GM23248 (cell line): ENCODE results near the gene GABRB3. TPM values are rescaled to one million over a fixed set of nuclear protein-coding genes. Genes with fewer than 3 reads are reported as not detected.

Source experiments
- DNase-seq: peaks from one replicate; pipeline ENCODE4 v3.0.0-alpha.2; 2015
- H2AFZ ChIP-seq: fragments of 200-600 bp; sonication (generic); 2 replicates; pipeline ENCODE4 v1.6.1; 2016; ENCODE audit warnings: antibody characterized with exemption
- H3F3A ChIP-seq: fragments of 200-600 bp; sonication (generic); 2 replicates; pipeline ENCODE4 v1.6.1; 2016; ENCODE audit warnings: mild to moderate bottlenecking, antibody characterized with exemption, mixed run types; ENCODE audit not compliant: insufficient read depth
- H3K27ac ChIP-seq: fragments of 200-600 bp; sonication (generic); 2 replicates; pipeline ENCODE4 v1.5.1; 2016; ENCODE audit warnings: mild to moderate bottlenecking
- H3K27me3 ChIP-seq: fragments of 200-600 bp; sonication (generic); replicated peaks from 2 replicates; pipeline ENCODE4 v1.6.1; 2016; ENCODE audit warnings: mild to moderate bottlenecking; ENCODE audit not compliant: insufficient read depth
- H3K36me3 ChIP-seq: fragments of 200-600 bp; sonication (generic); 2 replicates; pipeline ENCODE4 v1.6.1; 2016; ENCODE audit warnings: low read depth, mild to moderate bottlenecking
- H3K4me1 ChIP-seq: fragments of 200-600 bp; sonication (generic); 2 replicates; pipeline ENCODE4 v1.6.1; 2016; ENCODE audit warnings: mild to moderate bottlenecking; ENCODE audit not compliant: insufficient read depth
- H3K4me2 ChIP-seq: fragments of 200-600 bp; sonication (generic); one replicate; pipeline ENCODE4 v1.6.1; 2016; ENCODE audit warnings: mild to moderate bottlenecking; ENCODE audit not compliant: unreplicated experiment
- H3K4me3 ChIP-seq: fragments of 200-600 bp; sonication (generic); 2 replicates; pipeline ENCODE4 v1.5.1; 2016; ENCODE audit warnings: mild to moderate bottlenecking
- H3K79me2 ChIP-seq: fragments of 200-600 bp; sonication (generic); 2 replicates; pipeline ENCODE4 v1.6.1; 2016; ENCODE audit warnings: mild to moderate bottlenecking; ENCODE audit not compliant: insufficient read depth
- H3K9ac ChIP-seq: fragments of 200-600 bp; sonication (generic); 2 replicates; pipeline ENCODE4 v1.6.1; 2016; ENCODE audit warnings: mild to moderate bottlenecking
- H3K9me2 ChIP-seq: fragments of 200-600 bp; sonication (generic); 2 replicates; pipeline ENCODE4 v1.6.1; 2016; ENCODE audit warnings: mixed run types, mild to moderate bottlenecking, moderate library complexity; ENCODE audit not compliant: insufficient read depth
- H3K9me3 ChIP-seq: fragments of 200-600 bp; sonication (generic); one replicate; pipeline ENCODE4 v1.6.1; 2017; ENCODE audit warnings: low read depth
- H4K20me1 ChIP-seq: fragments of 200-600 bp; sonication (generic); 2 replicates; pipeline ENCODE4 v1.6.0; 2016; ENCODE audit not compliant: insufficient read depth
- EZH2 ChIP-seq: fragments of 200-600 bp; sonication (generic); IDR thresholded peaks from 2 replicates; pipeline ENCODE4 v1.6.1; 2018; ENCODE audit warnings: antibody characterized with exemption, mild to moderate bottlenecking; ENCODE audit not compliant: insufficient read depth, poor library complexity, severe bottlenecking
- EZH2phosphoT487 ChIP-seq: fragments of 200-600 bp; sonication (generic); IDR thresholded peaks from 2 replicates; pipeline ENCODE4 v1.6.1; 2018; ENCODE audit warnings: antibody characterized with exemption, moderate library complexity, mild to moderate bottlenecking, low read depth; ENCODE audit not compliant: insufficient read depth
- WGBS, 2 experiments: methylation state at CpG; one replicate each; pipeline ENCODE4 v1.1.6; 2015 to 2017; ENCODE audit warnings: low lambda C conversion rate in 2 of 2, low coverage in 1 of 2; ENCODE audit errors: missing lambda C conversion rate in 2 of 2; 5-methylcytosine and 5-hydroxymethylcytosine counted together
- in situ Hi-C: fragments of 300-500 bp; cut with MboI; formaldehyde crosslinking; loops from 2 replicates; pipeline ENCODE4 v1.15.0; 2020
- polyA plus RNA-seq: library from polyadenylated mRNA; unstranded; fragments of >200 nt; fragmentation: Nextera tagmentation; extraction: Ambion mirVana; gene quantifications from 2 replicates; pipeline ENCODE4 v1.2.1, GENCODE V29; 2016
- total RNA-seq: library from RNA; depleted of rRNA; stranded (reverse); fragments of >200 nt; shearing (Covaris generic); gene quantifications from 2 replicates; pipeline ENCODE4 v1.2.3, GENCODE V29; 2014

Gene GABRB3
- total and polyA plus RNA-seq, 2 experiments from 2014 or later = 0.15 TPM; not detected in 1

GRCh38 chr15:26729030-26729429 is 43.8 kb downstream of the GABRB3 start:
- Histone ChIP-seq H3K27ac (no peak overlapping the region), H3K4me2 (no peak overlapping the region), H3K9ac (no peak overlapping the region), H3K9me3 (no peaks in the 10 kb centered on the region), H3K4me1 (no peaks in the 10 kb centered on the region), H3K4me3 (no peak overlapping the region), H3K9me2 (no peaks in the 10 kb centered on the region), H2AFZ (no peak overlapping the region), H4K20me1 (no peaks in the 10 kb centered on the region), H3F3A (no peaks in the 10 kb centered on the region), H3K79me2 (no peaks in the 10 kb centered on the region), H3K36me3 (no peaks in the 10 kb centered on the region), H3K27me3 (no peaks in the 10 kb centered on the region)
- DNase-seq = no peak
- TF ChIP-seq EZH2 = no peak
- no peak for TF ChIP-seq EZH2phosphoT487
- in situ Hi-C loops = no loop called here
- 7 to 12% methylated on average over 4 to 5 of the region's 5 CpGs for WGBS, 2 experiments

- H3K36me3 ChIP-seq = no peaks in the 10 kb centered on the region
- no peaks in the 10 kb centered on the region for H3K9me3 ChIP-seq
- no peaks in the 10 kb centered on the region for H3K27me3 ChIP-seq
- TF ChIP-seq EZH2 (no peak), EZH2phosphoT487 (no peak)
- H4K20me1 ChIP-seq = no peaks in the 10 kb centered on the region
- H3K27ac ChIP-seq = no peak overlapping the region
- in situ Hi-C loops = no loop called here
- no peak overlapping the region for H3K4me2 ChIP-seq
- no peaks in the 10 kb centered on the region for H3K4me1 ChIP-seq
- H3F3A ChIP-seq = no peaks in the 10 kb centered on the region
- no peak for DNase-seq
- no peak overlapping the region for H3K4me3 ChIP-seq
- H3K9me2 ChIP-seq = no peaks in the 10 kb centered on the region
- H3K79me2 ChIP-seq = no peaks in the 10 kb centered on the region
- no peak overlapping the region for H2AFZ ChIP-seq
- WGBS, 2 experiments = 7 to 8% methylated on average over 2 of the region's 2 CpGs
- H3K9ac ChIP-seq = no peak overlapping the region
Measured at GRCh38 chr15:26724381-26725150, 48.3 kb downstream of the GABRB3 start.

GRCh38 chr15:26722621-26723160 is 50.2 kb downstream of the GABRB3 start:
- H3K9ac ChIP-seq = no peak overlapping the region
- H3K36me3 ChIP-seq = no peaks in the 10 kb centered on the region
- H3K27ac ChIP-seq = no peak overlapping the region
- H3K9me3 ChIP-seq = no peaks in the 10 kb centered on the region
- no peak for DNase-seq
- TF ChIP-seq EZH2phosphoT487 = no peak
- TF ChIP-seq EZH2 = no peak
- H2AFZ ChIP-seq = no peak overlapping the region
- in situ Hi-C loops = no loop called here
- H3K27me3 ChIP-seq = no peaks in the 10 kb centered on the region
- H3K4me1 ChIP-seq = no peaks in the 10 kb centered on the region
- H3F3A ChIP-seq = no peaks in the 10 kb centered on the region
- no peaks in the 10 kb centered on the region for H3K79me2 ChIP-seq
- H3K9me2 ChIP-seq = no peaks in the 10 kb centered on the region
- 9 to 11% methylated on average over 5 of the region's 5 CpGs for WGBS, 2 experiments
- no peak overlapping the region for H3K4me2 ChIP-seq
- H4K20me1 ChIP-seq = no peaks in the 10 kb centered on the region
- H3K4me3 ChIP-seq = no peak overlapping the region

- H3K9me2 ChIP-seq = no peaks in the 10 kb centered on the region
- no peaks in the 10 kb centered on the region for H3K79me2 ChIP-seq
- no peak overlapping the region for H3K4me3 ChIP-seq
- in situ Hi-C loops = no loop called here
- no peaks in the 10 kb centered on the region for H4K20me1 ChIP-seq
- WGBS, 2 experiments = 10 to 17% methylated on average over 5 of the region's 5 CpGs
- H3K27ac ChIP-seq = no peak overlapping the region
- no peaks in the 10 kb centered on the region for H3K27me3 ChIP-seq
- no peak overlapping the region for H3K4me2 ChIP-seq
- no peaks in the 10 kb centered on the region for H3K36me3 ChIP-seq
- no peak overlapping the region for H2AFZ ChIP-seq
- H3K4me1 ChIP-seq = no peaks in the 10 kb centered on the region
- no peak for DNase-seq
- TF ChIP-seq EZH2 = no peak
- TF ChIP-seq EZH2phosphoT487 = no peak
- H3K9ac ChIP-seq = no peak overlapping the region
- no peaks in the 10 kb centered on the region for H3K9me3 ChIP-seq
- no peaks in the 10 kb centered on the region for H3F3A ChIP-seq
Measured at GRCh38 chr15:26721232-26721967, 51.5 kb downstream of the GABRB3 start.
